HCT116 (cell line): Measurements from ENCODE around the gene SEC61G. TPM values are rescaled to one million over a fixed set of nuclear protein-coding genes. Genes with fewer than 3 reads are reported as not detected.

Source experiments
- ATAC-seq: fragments of 200-7000 bp; cut with Tn5 transposase; 2 replicates; pipeline ENCODE4 v1.9.1; 2020; ENCODE audit warnings: mild to moderate bottlenecking, moderate library complexity
- BruUV-seq: library from RNA; stranded (reverse); fragments of 400-500 nt; replicated peaks from 2 replicates; lab custom pipeline; 2021; lab: Mats Ljungman, UMichigan
- CTCF ChIA-PET: fragments of 300-600 bp; sonication (Branson Sonifier 250); formaldehyde crosslinking; loops from one replicate; lab custom pipeline; 2021; ENCODE audit warnings: antibody characterized with exemption; lab: Charles Lee
- POLR2A ChIA-PET: fragments of 300-600, 350-600 bp; sonication (Branson Sonifier 250); formaldehyde crosslinking; loops from one replicate; lab custom pipeline; 2021; ENCODE audit warnings: antibody characterized with exemption; lab: Charles Lee
- RAD21 ChIA-PET, 2 experiments: fragments of 300-600 bp; sonication (Branson Sonifier 250); formaldehyde crosslinking; loops; one replicate each; lab custom pipeline; 2023; ENCODE audit warnings: low total read pairs in 2 of 2; ENCODE audit not compliant: uncharacterized antibody in 2 of 2, unreplicated experiment in 2 of 2, low non-redundant PET in 1 of 2; lab: Charles Lee
- DNase-seq: peaks from one replicate; pipeline ENCODE4 v3.0.0-alpha.2; 2010; ENCODE audit warnings: low read depth, low spot score
- H2AFZ ChIP-seq: fragments of 200-600 bp; shearing (Covaris generic), sonication (generic); 2 replicates; pipeline ENCODE4 v1.6.1; 2017; ENCODE audit warnings: low read depth, mixed run types, mixed read lengths, antibody characterized with exemption, low read length; ENCODE audit not compliant: poor library complexity, severe bottlenecking
- H3K27ac ChIP-seq: 2 replicates; pipeline ENCODE4 v1.5.1; 2012; ENCODE audit warnings: low read depth, low read length
- H3K27me3 ChIP-seq: fragments of 200-600 bp; sonication (generic); 2 replicates; pipeline ENCODE4 v1.6.1; 2016; ENCODE audit warnings: mixed run types, low read length, mixed read lengths; ENCODE audit not compliant: insufficient read depth
- H3K36me3 ChIP-seq, 2 experiments: fragments of 200-500 bp in 1 of 2; fragments of 200-600 bp in 1 of 2; sonication (Bioruptor generic) in 1 of 2; sonication (generic) in 1 of 2; 2 replicates each; pipeline versions ENCODE4 v1.5.1 to v1.6.1; 2014 to 2016; ENCODE audit warnings: low read length in 2 of 2, inconsistent platforms in 1 of 2, mixed read lengths in 1 of 2, mixed run types in 1 of 2; ENCODE audit not compliant: insufficient read depth in 2 of 2, control insufficient read depth in 1 of 2
- H3K4me1 ChIP-seq, 2 experiments: fragments of 200-600 bp in 1 of 2; sonication (generic) in 1 of 2; 2 replicates each; pipeline versions ENCODE4 v1.5.1 to v1.6.1; 2012 to 2017; ENCODE audit warnings: low read length in 2 of 2, inconsistent platforms in 1 of 2, mild to moderate bottlenecking in 1 of 2, mixed read lengths in 1 of 2, mixed run types in 1 of 2, moderate library complexity in 1 of 2; ENCODE audit not compliant: insufficient read depth in 2 of 2, control insufficient read depth in 1 of 2
- H3K4me2 ChIP-seq: fragments of 200-600 bp; sonication (generic); 2 replicates; pipeline ENCODE4 v1.6.1; 2017; ENCODE audit warnings: mixed run types, low read length, mixed read lengths
- H3K4me3 ChIP-seq, 2 experiments: fragments of 200-600 bp in 1 of 2; sonication (generic) in 1 of 2; replicated peaks in 1 of 2; 2 replicates each; pipeline ENCODE4 v1.5.1; 2011 to 2016; ENCODE audit warnings: low read length in 2 of 2, control low read depth in 1 of 2, low read depth in 1 of 2, mild to moderate bottlenecking in 1 of 2, mixed read lengths in 1 of 2, mixed run types in 1 of 2
- H3K79me2 ChIP-seq: fragments of 200-600 bp; sonication (generic); 2 replicates; pipeline ENCODE4 v1.6.1; 2017; ENCODE audit warnings: mild to moderate bottlenecking, mixed run types, low read length, moderate library complexity, mixed read lengths; ENCODE audit not compliant: insufficient read depth
- H3K9ac ChIP-seq: fragments of 200-600 bp; sonication (generic); 2 replicates; pipeline ENCODE4 v1.6.1; 2016; ENCODE audit warnings: low read length, mixed read lengths
- H3K9me2 ChIP-seq: fragments of 200-600 bp; sonication (generic), shearing (Covaris generic); 2 replicates; pipeline ENCODE4 v1.6.1; 2017; ENCODE audit warnings: mixed run types, mild to moderate bottlenecking, moderate library complexity; ENCODE audit not compliant: insufficient read depth
- H3K9me3 ChIP-seq, 2 experiments: fragments of 200-500 bp in 1 of 2; fragments of 200-600 bp in 1 of 2; sonication (Bioruptor generic) in 1 of 2; sonication (generic) in 1 of 2; 2 replicates each; pipeline ENCODE4 v1.6.1; 2014 to 2017; ENCODE audit warnings: low read length in 2 of 2, mixed read lengths in 2 of 2, inconsistent platforms in 1 of 2, low read depth in 1 of 2, mild to moderate bottlenecking in 1 of 2, mixed run types in 1 of 2, moderate library complexity in 1 of 2; ENCODE audit not compliant: control insufficient read depth in 1 of 2, insufficient read depth in 1 of 2
- H4K20me1 ChIP-seq: fragments of 200-600 bp; sonication (generic), shearing (Covaris generic); 2 replicates; pipeline ENCODE4 v1.6.1; 2017; ENCODE audit warnings: mixed run types, mild to moderate bottlenecking, moderate library complexity; ENCODE audit not compliant: insufficient read depth
- RAD21 ChIP-seq: IDR thresholded peaks from 2 replicates; pipeline ENCODE4 v1.6.1; 2012; ENCODE audit warnings: low read depth, mild to moderate bottlenecking
- SP1 ChIP-seq: IDR thresholded peaks from 2 replicates; pipeline ENCODE4 v1.6.1; 2012; ENCODE audit warnings: low read depth
- SRF ChIP-seq: IDR thresholded peaks from 2 replicates; pipeline ENCODE4 v1.6.1; 2012; ENCODE audit warnings: low read depth
- intact Hi-C: fragments of 100-400 bp; cut with micrococcal nuclease; formaldehyde crosslinking; loops from 2 replicates; pipeline ENCODE4 v1.10.0; 2022
- total RNA-seq: library from RNA; stranded (reverse); gene quantifications from one replicate; pipeline ENCODE4 v1.2.1, GENCODE V29; 2021; ENCODE audit not compliant: unreplicated experiment
- TF ChIP-seq, protein P1 (sequence below), 3 experiments: fragments of 200-600 bp in 1 of 3; sonication (generic) in 1 of 3; IDR thresholded peaks in 2 of 3; conservative IDR thresholded peaks in 1 of 3; 2 replicates each; pipeline ENCODE4 v1.5.1; 2012 to 2017; ENCODE audit warnings: low read depth in 2 of 3, low read length in 2 of 3, antibody characterized with exemption in 1 of 3, borderline replicate concordance in 1 of 3, control low read depth in 1 of 3, mild to moderate bottlenecking in 1 of 3, mixed read lengths in 1 of 3, mixed run types in 1 of 3, moderate library complexity in 1 of 3; ENCODE audit not compliant: insufficient read depth in 1 of 3

The SEC61G gene
- total RNA-seq, 1 experiment from 2014 or later: 147 TPM

DNA sequence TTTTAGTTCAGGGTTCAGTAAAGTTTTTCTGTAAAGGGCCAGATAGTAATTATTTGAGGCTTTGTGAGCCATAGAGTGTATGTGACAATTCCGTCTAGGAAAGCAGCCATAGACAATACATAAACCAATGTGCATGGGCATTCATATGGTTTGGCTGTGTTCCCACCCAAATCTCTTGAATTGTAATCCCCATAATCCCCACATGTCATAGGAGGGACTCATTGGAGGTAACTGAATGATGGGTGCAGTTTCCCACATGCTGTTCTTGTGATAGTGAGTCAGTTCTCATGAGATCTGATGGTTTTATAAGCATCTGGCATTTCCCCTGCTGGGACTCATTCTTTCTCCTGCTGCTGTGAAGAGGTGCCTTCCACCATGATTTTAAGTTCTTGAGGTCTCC, 29.9 kb downstream of the SEC61G start:
- no peak for ATAC-seq
- H3K27me3 ChIP-seq: no peaks in the 10 kb centered on the region
- CTCF ChIA-PET: no interaction called here
- H4K20me1 ChIP-seq: no peaks in the 10 kb centered on the region; the same call in 1 of the 2 replicates
- no peaks in the 10 kb centered on the region for H3K36me3 ChIP-seq
- no peak overlapping the region for H3K27ac ChIP-seq
- H3K9ac ChIP-seq: no peak overlapping the region
- no peak overlapping the region for H3K4me3 ChIP-seq
- no peaks in the 10 kb centered on the region for H3K9me2 ChIP-seq
- H3K9me3 ChIP-seq: no peaks in the 10 kb centered on the region
- intact Hi-C loops: no loop called here
- POLR2A ChIA-PET: no interaction called here
- no peaks in the 10 kb centered on the region for H3K4me1 ChIP-seq
- RAD21 ChIA-PET: no interaction called here
- no peak overlapping the region for H3K4me2 ChIP-seq
- no peak overlapping the region for H2AFZ ChIP-seq
- BruUV-seq: no TSS peak
- no peaks in the 10 kb centered on the region for H3K79me2 ChIP-seq
- no peak for DNase-seq
- TF ChIP-seq RAD21: no peak
- no peak for TF ChIP-seq SRF
- TF ChIP-seq SP1: no peak
- TF ChIP-seq, all 23 proteins: peak for 0

DNA sequence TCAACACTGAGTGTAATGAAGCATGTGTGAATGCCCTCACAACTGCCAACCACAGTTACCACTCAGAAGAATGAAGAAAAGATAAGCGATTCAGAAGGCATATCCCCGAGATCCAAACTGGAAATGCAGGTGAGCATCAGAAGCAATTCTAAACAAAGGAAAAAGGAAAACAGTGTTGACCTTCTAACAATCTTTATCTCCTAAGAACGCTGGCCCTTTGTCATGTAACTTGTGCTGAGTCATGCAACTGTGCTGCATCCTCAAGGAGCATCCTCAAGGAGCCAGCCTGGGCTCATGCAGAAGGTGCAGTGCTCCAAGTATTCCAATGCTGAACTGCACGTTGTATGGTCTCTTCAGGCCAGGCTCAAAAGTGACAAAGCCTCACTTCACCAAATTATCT, 30.6 kb downstream of the SEC61G start:
- Histone ChIP-seq H3K27ac (no peak overlapping the region), H3K27me3 (0 out of 2 replicates have a peak, but pooled peaks cover 4% of the 10 kb centered on the region), H4K20me1 (no peaks in the 10 kb centered on the region), H3K9me2 (no peaks in the 10 kb centered on the region), H3K9ac (no peak overlapping the region), H3K4me2 (no peak overlapping the region), H3K79me2 (no peaks in the 10 kb centered on the region), H3K4me3 (no peak overlapping the region), H3K9me3 (no peaks in the 10 kb centered on the region), H2AFZ (no peak overlapping the region), H3K36me3 (no peaks in the 10 kb centered on the region), H3K4me1 (no peaks in the 10 kb centered on the region)
- no TSS peak for BruUV-seq
- TF ChIP-seq, protein P1, sequence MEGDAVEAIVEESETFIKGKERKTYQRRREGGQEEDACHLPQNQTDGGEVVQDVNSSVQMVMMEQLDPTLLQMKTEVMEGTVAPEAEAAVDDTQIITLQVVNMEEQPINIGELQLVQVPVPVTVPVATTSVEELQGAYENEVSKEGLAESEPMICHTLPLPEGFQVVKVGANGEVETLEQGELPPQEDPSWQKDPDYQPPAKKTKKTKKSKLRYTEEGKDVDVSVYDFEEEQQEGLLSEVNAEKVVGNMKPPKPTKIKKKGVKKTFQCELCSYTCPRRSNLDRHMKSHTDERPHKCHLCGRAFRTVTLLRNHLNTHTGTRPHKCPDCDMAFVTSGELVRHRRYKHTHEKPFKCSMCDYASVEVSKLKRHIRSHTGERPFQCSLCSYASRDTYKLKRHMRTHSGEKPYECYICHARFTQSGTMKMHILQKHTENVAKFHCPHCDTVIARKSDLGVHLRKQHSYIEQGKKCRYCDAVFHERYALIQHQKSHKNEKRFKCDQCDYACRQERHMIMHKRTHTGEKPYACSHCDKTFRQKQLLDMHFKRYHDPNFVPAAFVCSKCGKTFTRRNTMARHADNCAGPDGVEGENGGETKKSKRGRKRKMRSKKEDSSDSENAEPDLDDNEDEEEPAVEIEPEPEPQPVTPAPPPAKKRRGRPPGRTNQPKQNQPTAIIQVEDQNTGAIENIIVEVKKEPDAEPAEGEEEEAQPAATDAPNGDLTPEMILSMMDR (IDR thresholded peaks at IDR 0.05 in 2 of 3, conservative IDR thresholded peaks at IDR 0.05 in 1 of 3; ENCODE audit: borderline replicate concordance in 1 of 3, insufficient read depth in 1 of 3, low read depth in 2 of 3, low read length in 2 of 3): no peak
- RAD21 ChIA-PET: no interaction called here
- POLR2A ChIA-PET: no interaction called here
- DNase-seq (no peak), ATAC-seq (no peak)
- intact Hi-C loops: no loop called here
- CTCF ChIA-PET: no interaction called here
